Activated CD4-positive, alpha-beta T cell treated with anti-CD3 and anti-CD28 coated beads, Interleukin-2, amount 10 ng/mL, durations not matched to agents 24 days and 14 days (primary cell): Measurements from ENCODE around the gene LPAR1. TPM values are rescaled to one million over a fixed set of nuclear protein-coding genes. Genes with fewer than 3 reads are reported as not detected.

Experiments
- DNase-seq: peaks from one replicate; pipeline ENCODE4 v3.0.0; 2022
- H3K27ac Mint-ChIP-seq: one replicate; pipeline ENCODE4 v1.8.0; 2022; ENCODE audit warnings: mild to moderate bottlenecking, mixed read lengths
- H3K27me3 Mint-ChIP-seq: one replicate; pipeline ENCODE4 v1.8.0; 2022; ENCODE audit warnings: mixed read lengths
- H3K36me3 Mint-ChIP-seq: one replicate; pipeline ENCODE4 v1.8.0; 2022; ENCODE audit warnings: low read depth, mild to moderate bottlenecking, mixed read lengths
- H3K4me1 Mint-ChIP-seq: one replicate; pipeline ENCODE4 v1.8.0; 2021; ENCODE audit warnings: mixed read lengths
- H3K4me3 Mint-ChIP-seq: one replicate; pipeline ENCODE4 v1.8.0; 2022; ENCODE audit warnings: mild to moderate bottlenecking, moderate library complexity, mixed read lengths
- H3K9me3 Mint-ChIP-seq: one replicate; pipeline ENCODE4 v1.8.0; 2021; ENCODE audit warnings: mixed read lengths
- intact Hi-C: fragments of 100-400 bp; cut with micrococcal nuclease; formaldehyde crosslinking; loops from one replicate; pipeline ENCODE4 v1.15.1; 2023
- total RNA-seq: library from RNA; stranded (reverse); gene quantifications from 2 replicates; pipeline ENCODE4 v1.2.3, GENCODE V29; 2022

Gene LPAR1
- total RNA-seq, 1 donor from 2014 or later: not detected

DNA sequence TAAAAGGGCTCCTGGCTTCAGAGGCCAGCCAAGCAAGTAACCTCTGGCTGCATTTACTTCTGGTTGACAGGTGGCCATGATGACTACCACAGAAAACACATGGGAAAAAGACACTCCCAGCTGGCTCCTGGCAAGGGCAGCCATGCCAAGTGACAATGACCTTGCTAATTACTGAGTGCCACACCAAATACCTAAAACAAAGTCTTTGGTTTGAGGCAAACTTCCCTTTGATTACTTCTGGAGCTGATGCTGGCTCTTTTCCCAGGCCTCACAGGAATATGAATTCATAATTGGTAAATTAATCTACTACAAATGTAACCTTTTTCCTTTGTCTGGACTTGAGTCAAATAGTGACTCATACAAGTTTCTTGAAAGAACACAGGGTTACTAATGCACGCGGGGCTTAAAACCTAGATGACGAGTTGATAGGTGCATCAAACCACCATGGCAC is 61.0 kb downstream of the LPAR1 start:
- intact Hi-C loops: no loop called here
- Mint-ChIP-seq H3K27me3 (no peaks in the 10 kb centered on the region), H3K9me3 (no peaks in the 10 kb centered on the region), H3K27ac (no peak overlapping the region), H3K4me3 (no peak overlapping the region), H3K36me3 (no peaks in the 10 kb centered on the region), H3K4me1 (no peaks in the 10 kb centered on the region)
- no peak for DNase-seq

DNA sequence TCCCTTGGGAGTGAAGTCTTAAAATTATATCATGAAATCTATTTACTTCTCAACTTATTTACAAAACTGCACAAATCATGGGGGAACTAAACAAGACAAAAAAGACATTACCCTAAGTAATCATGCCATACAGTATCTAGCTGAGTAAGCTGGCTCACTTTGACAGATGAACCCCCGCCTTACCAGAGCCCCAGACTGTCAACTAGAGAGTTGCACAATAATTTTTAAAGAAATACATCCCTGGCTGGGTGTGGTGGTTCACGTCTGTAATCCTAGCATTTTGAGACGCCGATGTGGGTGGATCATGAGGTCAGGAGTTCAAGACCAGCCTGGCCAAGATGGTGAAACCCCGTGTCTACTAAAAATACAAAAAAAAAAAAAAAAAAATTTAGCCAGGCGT is 62.3 kb downstream of the LPAR1 start:
- H3K4me1 Mint-ChIP-seq: no peaks in the 10 kb centered on the region
- H3K9me3 Mint-ChIP-seq: no peaks in the 10 kb centered on the region

DNA sequence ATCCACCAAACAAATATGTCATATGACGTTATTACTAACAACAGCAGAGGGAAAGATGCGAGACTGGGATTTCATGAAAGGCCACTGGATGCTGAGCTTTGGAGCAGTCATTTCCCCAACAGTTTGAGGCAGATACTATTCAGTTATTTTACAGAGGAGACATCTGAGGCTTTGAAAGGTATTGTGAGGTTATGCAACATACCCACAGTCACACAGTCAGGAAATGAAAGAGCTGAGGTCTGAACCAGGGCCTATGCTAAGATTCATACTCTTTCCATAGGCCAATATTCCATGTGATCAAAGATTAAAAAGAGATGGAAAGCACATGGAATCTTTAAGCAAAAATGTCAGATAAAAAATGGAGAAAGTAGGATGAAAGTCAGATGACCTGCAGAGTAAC is 63.0 kb downstream of the LPAR1 start:
- H3K27me3 Mint-ChIP-seq: no peaks in the 10 kb centered on the region
- DNase-seq: no peak
- intact Hi-C loops: no loop called here
- H3K4me3 Mint-ChIP-seq: no peak overlapping the region
- H3K27ac Mint-ChIP-seq: no peak overlapping the region
- no peaks in the 10 kb centered on the region for H3K4me1 Mint-ChIP-seq
- H3K36me3 Mint-ChIP-seq: no peaks in the 10 kb centered on the region
- H3K9me3 Mint-ChIP-seq: no peaks in the 10 kb centered on the region

More for the DNA sequence above, 62.3 kb downstream of the LPAR1 start:
- Mint-ChIP-seq H3K27ac (no peak overlapping the region), H3K27me3 (no peaks in the 10 kb centered on the region), H3K4me3 (no peak overlapping the region), H3K36me3 (no peaks in the 10 kb centered on the region)
- no peak for DNase-seq
- intact Hi-C loops: no loop called here

DNA sequence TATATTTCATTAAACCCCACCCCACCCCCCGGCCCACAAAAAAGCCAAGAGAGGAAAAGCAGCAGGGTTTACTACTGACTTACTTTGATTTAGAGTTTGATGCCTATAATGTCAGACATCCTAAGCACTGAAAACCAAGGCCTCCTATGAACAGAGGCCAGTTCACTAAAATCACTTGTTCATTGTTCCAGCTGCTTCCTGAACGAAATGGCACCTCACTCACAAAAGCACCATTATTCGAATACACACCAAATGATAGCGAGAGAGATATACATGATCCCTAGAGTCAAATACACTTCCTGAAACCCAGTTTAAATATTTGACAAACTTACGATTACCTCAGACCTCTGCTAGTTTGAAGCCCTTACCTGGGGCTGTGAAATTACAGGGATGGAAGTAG is 66.6 kb downstream of the LPAR1 start:
- Mint-ChIP-seq H3K27me3 (no peaks in the 10 kb centered on the region), H3K4me3 (no peak overlapping the region)

DNA sequence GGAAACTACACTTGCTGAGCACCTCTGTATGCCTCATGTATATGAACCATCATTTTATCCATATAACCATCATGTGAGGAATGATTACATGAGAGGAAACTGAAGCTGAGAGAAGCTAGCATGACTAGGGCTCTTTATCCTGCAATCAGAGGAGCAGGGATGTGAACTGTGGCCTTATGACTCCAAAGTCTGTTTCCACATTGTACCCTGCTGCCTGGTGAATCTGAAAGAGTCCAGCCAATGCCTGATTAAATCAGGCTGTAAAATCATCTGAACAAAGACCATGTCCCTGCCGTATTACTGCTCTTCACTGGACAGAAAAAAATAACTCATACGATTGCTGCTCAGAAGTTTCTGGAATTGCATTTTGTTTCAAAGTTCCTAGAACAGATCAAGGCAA is 67.0 kb downstream of the LPAR1 start:
- no peak for DNase-seq
- no peaks in the 10 kb centered on the region for H3K9me3 Mint-ChIP-seq
- H3K27ac Mint-ChIP-seq: no peak overlapping the region
- no peaks in the 10 kb centered on the region for H3K36me3 Mint-ChIP-seq
- no peak overlapping the region for H3K4me3 Mint-ChIP-seq
- intact Hi-C loops: no loop called here
- no peaks in the 10 kb centered on the region for H3K27me3 Mint-ChIP-seq
- no peaks in the 10 kb centered on the region for H3K4me1 Mint-ChIP-seq

More for the DNA sequence above, 66.6 kb downstream of the LPAR1 start:
- no peaks in the 10 kb centered on the region for H3K4me1 Mint-ChIP-seq
- H3K36me3 Mint-ChIP-seq: no peaks in the 10 kb centered on the region
- no peaks in the 10 kb centered on the region for H3K9me3 Mint-ChIP-seq
- no peak overlapping the region for H3K27ac Mint-ChIP-seq
- intact Hi-C loops: no loop called here
- DNase-seq: no peak

DNA sequence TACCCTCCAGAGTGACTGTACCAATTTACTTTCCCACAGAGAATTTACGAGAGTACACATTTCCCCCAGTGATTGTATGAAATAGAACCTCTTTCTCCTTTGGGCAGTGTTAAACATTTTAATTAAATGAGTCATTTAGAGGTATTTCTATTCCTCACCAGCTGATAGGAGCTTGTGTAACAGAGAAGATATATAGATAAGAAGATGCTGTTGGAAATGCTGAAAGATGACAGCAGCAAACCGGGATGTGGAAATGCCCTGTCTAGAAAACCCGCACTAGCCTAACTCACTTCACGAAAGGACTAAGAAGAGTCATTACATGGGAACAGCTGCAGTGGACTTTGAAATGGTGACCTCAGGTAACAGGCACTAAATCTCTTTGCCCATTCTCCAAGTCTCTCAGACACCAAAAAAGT is 68.3 kb downstream of the LPAR1 start:
- no peak overlapping the region for H3K27ac Mint-ChIP-seq
- no peaks in the 10 kb centered on the region for H3K9me3 Mint-ChIP-seq
- intact Hi-C loops: no loop called here
- no peaks in the 10 kb centered on the region for H3K4me1 Mint-ChIP-seq
- no peak for DNase-seq
- no peaks in the 10 kb centered on the region for H3K27me3 Mint-ChIP-seq
- H3K36me3 Mint-ChIP-seq: no peaks in the 10 kb centered on the region
- no peak overlapping the region for H3K4me3 Mint-ChIP-seq

DNA sequence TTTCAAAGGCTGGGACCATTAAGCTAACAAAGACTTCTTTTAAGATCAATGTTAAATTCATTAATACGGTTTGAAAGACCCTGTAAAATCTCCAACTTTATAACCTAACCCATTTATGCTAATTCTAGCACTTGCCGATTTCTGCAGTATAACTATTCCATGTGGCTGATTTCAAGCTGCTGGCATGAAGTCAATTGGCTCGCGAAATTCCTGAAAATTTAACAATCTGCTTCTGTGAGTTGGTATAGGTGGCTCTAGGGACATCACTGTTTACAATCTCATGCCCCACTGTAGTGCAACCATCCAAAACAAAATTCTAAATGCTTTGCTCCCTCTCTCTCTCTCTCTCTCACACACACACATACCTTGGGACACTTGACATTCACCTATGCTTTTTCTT is 70.2 kb downstream of the LPAR1 start:
- H3K36me3 Mint-ChIP-seq: no peaks in the 10 kb centered on the region
- H3K27me3 Mint-ChIP-seq: no peaks in the 10 kb centered on the region
- no peaks in the 10 kb centered on the region for H3K4me1 Mint-ChIP-seq
- intact Hi-C loops: no loop called here
- H3K9me3 Mint-ChIP-seq: no peaks in the 10 kb centered on the region
- no peak for DNase-seq
- H3K27ac Mint-ChIP-seq: no peak overlapping the region
- H3K4me3 Mint-ChIP-seq: no peak overlapping the region

DNA sequence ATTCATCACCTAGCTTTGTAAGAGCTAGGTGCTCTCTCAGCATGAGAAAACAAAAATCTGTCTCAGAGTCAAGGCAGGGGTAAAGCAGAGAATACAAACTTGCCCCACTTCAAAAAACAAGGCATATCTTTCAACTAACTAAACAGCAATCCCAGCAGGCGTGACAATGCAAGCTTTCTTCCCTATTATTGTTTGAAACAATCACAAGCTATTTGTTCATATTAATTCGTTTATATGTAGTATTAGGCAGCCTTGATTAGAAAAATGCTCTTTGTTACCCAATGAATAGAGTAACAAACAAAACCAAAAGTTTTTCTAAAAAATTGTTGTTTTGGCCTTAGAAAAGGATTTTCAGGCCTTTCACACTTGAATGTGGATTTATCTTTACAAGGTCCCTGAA is 71.1 kb downstream of the LPAR1 start:
- DNase-seq: no peak
- no peak overlapping the region for H3K27ac Mint-ChIP-seq
- intact Hi-C loops: no loop called here
- H3K4me1 Mint-ChIP-seq: no peaks in the 10 kb centered on the region
- H3K4me3 Mint-ChIP-seq: no peak overlapping the region
- H3K36me3 Mint-ChIP-seq: no peaks in the 10 kb centered on the region
- no peaks in the 10 kb centered on the region for H3K9me3 Mint-ChIP-seq
- no peaks in the 10 kb centered on the region for H3K27me3 Mint-ChIP-seq

DNA sequence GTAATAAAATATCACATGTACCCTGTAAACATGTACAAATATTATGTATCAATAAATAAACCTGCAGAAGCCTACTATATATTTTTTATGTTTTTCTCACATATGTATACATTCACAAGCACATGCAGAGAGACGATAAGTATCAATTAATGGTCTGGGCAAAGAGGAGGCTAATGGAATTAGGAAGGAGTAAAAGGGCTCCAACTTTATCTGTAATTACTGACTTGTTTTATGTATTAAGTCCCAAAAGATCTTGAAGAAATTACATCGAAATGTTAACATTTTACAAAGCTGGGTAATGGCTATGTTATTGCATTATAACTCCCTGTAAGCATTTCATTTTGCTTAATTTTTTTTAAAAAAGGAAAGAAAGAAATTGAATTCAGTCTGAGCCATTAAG is 78.0 kb downstream of the LPAR1 start:
- no peak overlapping the region for H3K27ac Mint-ChIP-seq
- no peaks in the 10 kb centered on the region for H3K27me3 Mint-ChIP-seq
- no peaks in the 10 kb centered on the region for H3K9me3 Mint-ChIP-seq
- no peaks in the 10 kb centered on the region for H3K4me1 Mint-ChIP-seq
- intact Hi-C loops: no loop called here
- no peak for DNase-seq
- H3K36me3 Mint-ChIP-seq: no peaks in the 10 kb centered on the region
- H3K4me3 Mint-ChIP-seq: no peak overlapping the region

DNA sequence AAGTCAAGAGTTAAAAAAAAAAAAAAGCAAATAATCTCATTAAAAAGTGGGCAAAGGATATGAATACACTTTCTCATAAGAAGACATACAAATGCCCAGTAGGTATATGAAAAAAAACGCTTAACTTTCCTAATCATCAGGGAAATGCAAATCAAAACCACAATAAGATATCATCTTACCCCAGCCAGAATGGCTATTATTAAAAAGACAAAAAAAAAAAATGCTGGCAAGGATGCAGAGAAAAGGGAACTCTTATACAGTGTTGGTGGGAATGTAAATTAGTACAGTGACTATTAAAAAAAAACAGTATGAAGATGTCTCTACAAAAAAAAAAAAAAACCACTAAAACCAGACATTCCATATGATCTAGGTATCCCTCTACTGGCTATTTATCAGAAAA is 79.4 kb downstream of the LPAR1 start:
- Mint-ChIP-seq H3K36me3 (no peaks in the 10 kb centered on the region), H3K9me3 (peaks cover 13% of the 10 kb centered on the region), H3K4me3 (no peak overlapping the region), H3K27me3 (no peaks in the 10 kb centered on the region), H3K4me1 (no peaks in the 10 kb centered on the region), H3K27ac (no peak overlapping the region)
- no peak for DNase-seq
- intact Hi-C loops: no loop called here

DNA sequence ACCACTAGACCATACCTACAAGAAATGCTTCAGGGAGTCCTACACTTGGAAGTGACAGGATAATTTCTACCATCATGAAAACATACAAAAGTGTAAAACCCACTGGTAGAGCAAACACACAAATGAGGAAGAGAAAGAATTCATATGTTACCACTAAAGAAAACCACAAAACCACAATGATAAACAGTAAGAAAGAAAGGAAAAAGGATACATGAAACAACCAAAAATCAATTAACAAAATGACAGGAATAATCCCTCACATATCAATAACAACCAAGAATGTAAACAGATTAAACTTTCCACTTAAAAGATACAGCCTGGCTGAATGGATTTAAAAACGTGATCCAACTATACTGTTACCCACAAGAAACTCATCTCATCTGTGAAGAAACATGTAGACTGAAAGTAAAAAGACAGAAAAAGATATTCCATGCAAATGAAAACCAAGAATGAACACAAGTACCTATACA is 83.4 kb downstream of the LPAR1 start:
- H3K4me3 Mint-ChIP-seq: no peak overlapping the region
- DNase-seq: no peak
- intact Hi-C loops: no loop called here
- no peak overlapping the region for H3K27ac Mint-ChIP-seq
- H3K27me3 Mint-ChIP-seq: no peaks in the 10 kb centered on the region
- no peaks in the 10 kb centered on the region for H3K4me1 Mint-ChIP-seq
- no peaks in the 10 kb centered on the region for H3K36me3 Mint-ChIP-seq
- peaks cover 20% of the 10 kb centered on the region for H3K9me3 Mint-ChIP-seq

DNA sequence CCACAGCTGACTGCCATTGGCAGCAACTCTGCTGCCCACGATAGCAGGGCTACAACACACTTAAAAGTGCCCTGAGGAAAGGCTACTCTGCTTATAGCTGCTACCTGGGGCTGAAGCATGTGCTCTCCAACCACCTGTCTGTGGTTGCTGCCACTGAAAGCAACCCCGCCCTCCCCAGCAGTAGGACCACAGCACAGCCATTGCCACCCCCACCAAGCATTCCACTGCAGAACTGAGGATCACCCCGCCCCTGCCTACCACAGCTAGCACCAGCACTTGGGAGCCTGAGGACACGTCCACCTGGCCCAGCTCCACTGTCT is 85.8 kb downstream of the LPAR1 start:
- no peak overlapping the region for H3K27ac Mint-ChIP-seq
- no peaks in the 10 kb centered on the region for H3K27me3 Mint-ChIP-seq
- H3K4me3 Mint-ChIP-seq: no peak overlapping the region
- H3K4me1 Mint-ChIP-seq: no peaks in the 10 kb centered on the region
- peaks cover 20% of the 10 kb centered on the region for H3K9me3 Mint-ChIP-seq
- intact Hi-C loops: no loop called here
- H3K36me3 Mint-ChIP-seq: no peaks in the 10 kb centered on the region
- DNase-seq: no peak

DNA sequence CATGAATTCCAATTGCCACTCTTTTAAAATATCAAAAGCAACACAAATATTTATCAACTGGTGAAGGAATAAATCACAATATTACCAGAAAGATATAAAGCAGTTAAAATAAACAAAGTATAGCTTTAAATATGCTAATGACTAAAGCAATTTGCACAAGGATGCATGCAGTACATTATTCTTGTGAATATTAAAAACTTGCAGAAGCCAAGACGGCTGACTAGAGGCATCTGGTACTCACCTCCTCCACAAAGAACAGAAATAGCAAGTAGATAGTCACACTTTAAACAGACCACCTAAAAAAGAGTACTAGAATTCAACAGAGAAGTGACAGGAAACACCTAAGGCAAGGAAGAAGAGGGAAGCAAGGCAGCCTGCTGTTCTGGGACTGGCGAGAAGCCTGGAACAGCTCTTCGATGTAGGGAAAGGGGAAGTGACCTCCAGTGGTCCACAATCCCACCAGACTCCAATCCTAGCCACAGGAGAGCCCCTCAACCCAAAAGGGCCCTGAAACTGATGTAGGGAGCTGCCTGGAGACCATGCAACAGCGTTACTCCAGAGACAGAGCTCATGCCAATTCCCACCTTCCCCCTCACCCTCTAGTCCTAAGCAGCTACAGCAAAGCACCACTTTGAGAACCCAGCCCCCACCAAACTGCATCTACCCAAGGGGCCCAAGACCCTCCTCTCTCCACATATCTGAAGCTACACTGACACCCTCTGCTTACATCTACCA is 86.3 kb downstream of the LPAR1 start:
- no peak for DNase-seq
- no peak overlapping the region for H3K27ac Mint-ChIP-seq
- H3K27me3 Mint-ChIP-seq: no peaks in the 10 kb centered on the region
- H3K4me3 Mint-ChIP-seq: no peak overlapping the region
- peaks cover 20% of the 10 kb centered on the region for H3K9me3 Mint-ChIP-seq
- intact Hi-C loops: no loop called here
- no peaks in the 10 kb centered on the region for H3K4me1 Mint-ChIP-seq
- H3K36me3 Mint-ChIP-seq: no peaks in the 10 kb centered on the region

DNA sequence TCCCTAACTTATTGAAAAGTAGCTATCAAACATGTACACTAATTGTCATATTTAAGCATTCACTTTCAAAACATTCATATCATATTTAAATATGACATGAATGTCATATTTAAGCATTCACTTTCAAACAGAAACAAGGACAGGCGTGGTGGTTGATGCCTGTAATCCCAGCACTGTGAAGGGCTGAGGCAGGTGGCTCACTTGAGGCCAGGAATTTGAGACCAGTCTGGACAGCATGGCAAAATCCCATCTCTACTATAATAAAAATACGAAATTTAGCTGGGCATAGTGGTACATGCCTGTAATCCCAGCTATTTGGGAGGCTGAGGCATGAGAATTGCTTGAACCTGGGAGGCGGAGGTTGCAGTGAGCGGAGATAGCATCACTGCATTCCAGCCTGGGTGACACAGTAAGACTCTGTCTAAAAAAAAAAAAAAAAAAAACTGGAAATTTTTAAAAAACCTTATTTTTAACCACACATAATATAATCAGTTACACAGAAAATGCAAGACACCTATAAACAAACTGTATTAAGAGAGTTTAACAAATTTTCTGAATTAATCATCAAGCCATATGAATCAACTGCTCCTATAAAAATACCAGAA is 88.1 kb downstream of the LPAR1 start:
- Mint-ChIP-seq H3K9me3 (peaks cover 19% of the 10 kb centered on the region), H3K36me3 (no peaks in the 10 kb centered on the region), H3K27ac (no peak overlapping the region), H3K27me3 (no peaks in the 10 kb centered on the region), H3K4me3 (no peak overlapping the region), H3K4me1 (no peaks in the 10 kb centered on the region)
- DNase-seq: no peak
- intact Hi-C loops: no loop called here

DNA sequence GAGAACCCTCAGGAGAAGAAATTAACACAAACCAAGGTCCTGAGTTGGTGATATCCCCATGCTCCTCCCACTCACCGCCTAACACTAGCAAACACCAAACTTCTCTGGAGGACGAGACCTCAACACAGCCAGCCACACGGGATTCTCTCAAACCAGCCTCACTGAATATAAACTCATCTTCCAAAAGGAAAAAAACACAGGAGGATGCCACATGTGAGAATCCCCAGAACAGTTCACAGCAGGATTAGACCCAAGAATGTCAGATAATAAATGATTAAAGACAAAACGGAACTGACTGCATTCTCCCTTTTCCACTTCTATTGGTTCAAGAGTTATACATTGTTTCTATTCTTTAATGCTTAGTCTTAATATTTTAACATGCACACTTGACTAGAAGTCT is 89.2 kb downstream of the LPAR1 start:
- no peak overlapping the region for H3K27ac Mint-ChIP-seq
- no peaks in the 10 kb centered on the region for H3K27me3 Mint-ChIP-seq
- no peaks in the 10 kb centered on the region for H3K36me3 Mint-ChIP-seq
- no peak overlapping the region for H3K4me3 Mint-ChIP-seq
- intact Hi-C loops: no loop called here
- no peaks in the 10 kb centered on the region for H3K4me1 Mint-ChIP-seq
- peaks cover 8% of the 10 kb centered on the region for H3K9me3 Mint-ChIP-seq
- no peak for DNase-seq
